CD4-positive, alpha-beta T cell treated with Interleukin-4 for 4 hours (primary cell): ENCODE data around the gene CDC73.

Experiments
- DNase-seq: peaks from one replicate; pipeline ENCODE4 v3.0.0-alpha.2; 2020

Gene CDC73

DNA sequence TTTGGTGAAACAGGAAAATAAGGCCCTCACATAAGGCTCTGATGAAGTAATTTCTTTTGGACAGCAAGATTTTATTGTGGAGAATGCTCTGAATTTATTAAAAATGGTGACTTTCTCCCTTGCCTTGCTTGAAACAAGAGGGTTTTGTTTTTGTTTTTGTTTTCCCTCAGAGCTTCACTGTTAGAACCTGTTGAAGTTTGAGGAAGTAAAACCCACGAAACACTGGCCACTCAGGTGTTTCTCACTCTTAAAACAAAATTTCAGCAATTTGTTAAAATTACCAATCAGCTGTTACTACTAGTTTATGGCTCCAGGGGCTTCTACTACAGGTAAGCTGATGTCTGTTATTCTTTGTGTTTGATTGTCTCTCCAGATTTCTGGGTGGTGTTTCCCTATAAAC lies 177.2 kb downstream of the CDC73 start:
- DNase-seq = no peak

DNA sequence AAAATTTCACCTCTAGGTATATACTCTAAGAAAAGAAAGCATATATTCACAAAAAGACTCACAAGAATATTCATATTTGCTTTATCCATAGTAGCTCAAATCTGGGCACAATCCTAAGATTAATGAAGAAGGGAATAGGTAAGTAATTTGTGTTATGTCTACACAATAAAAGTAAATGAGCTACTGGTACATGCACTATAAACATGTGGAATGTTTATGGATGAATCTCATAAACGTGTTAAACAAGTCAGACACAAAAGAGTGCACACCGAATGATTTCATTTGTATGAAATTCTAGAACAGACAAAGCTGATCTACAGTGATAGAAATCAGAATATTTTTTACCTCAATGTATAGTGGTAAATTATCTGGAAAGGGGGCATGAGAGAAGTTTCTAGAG lies 179.9 kb downstream of the CDC73 start:
- no peak for DNase-seq

DNA sequence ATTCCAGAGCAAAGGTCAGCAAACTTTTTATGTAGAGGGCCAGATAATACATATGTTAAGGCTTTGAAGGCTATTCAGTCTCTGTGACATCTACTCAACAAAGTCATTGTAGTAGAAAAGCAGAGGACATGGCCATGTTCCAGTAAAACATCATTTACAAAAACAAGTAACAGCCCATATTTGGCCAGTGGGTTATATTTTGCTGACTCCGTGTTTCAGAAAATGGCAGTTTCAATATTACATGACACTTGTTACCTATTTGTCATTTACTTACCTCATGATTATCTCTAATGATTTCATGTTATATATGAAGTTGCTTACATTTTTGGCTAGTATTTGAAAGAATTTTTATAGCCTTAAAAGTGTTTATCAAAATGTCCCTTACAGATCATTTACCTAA lies 182.0 kb downstream of the CDC73 start:
- DNase-seq = no peak
